Measurements from ENCODE around the gene BOK. TPM values are rescaled to one million over a fixed set of nuclear protein-coding genes. Genes with fewer than 3 reads are reported as not detected.

BOK gene
- total RNA-seq, 1 experiment from 2014 or later, result 33.9 TPM

DNA sequence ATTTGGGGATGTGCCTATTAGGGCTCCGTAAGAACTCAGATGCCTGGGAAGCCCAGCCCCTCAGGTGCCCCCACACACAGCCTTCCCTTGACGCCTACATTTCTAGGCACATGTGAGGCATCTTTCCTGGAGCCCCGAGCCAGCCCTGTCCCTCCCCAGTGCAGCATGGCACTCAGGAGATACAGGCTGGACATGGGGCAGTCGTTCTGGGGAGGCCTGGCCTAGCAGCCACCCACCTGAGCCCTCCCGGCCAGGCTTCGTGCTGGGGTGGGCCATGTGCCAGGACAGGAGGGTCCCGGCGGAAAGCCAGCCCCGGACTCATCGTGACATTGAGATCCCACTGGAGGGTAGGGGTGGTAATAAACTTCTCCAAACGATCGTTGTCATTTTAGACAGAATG is 15.2 kb downstream of the BOK start:
- no peak overlapping the region for H3K56ac ChIP-seq (ENCODE audit: insufficient read length, low read depth, low read length)
- WGBS (ENCODE audit: extremely low coverage, insufficient read length, low lambda C conversion rate), result no CpG with 5 or more reads among the region's 12 CpGs
- H2BK12ac ChIP-seq (ENCODE audit: insufficient read length, low read depth, low read length), result no peak overlapping the region
- no peak overlapping the region for H3K9ac ChIP-seq (ENCODE audit: extremely low read depth, insufficient read length, low read length)
- Mint-ChIP-seq H3K4me3 (no peak overlapping the region), H3K27ac (no peak overlapping the region; a peak in 1 of 7 replicates), H3K9me3 (peaks cover 0 to 7% of the 10 kb centered on the region in 2 experiments; a peak in 1 of 5 replicates), H3K4me1 (peaks cover 14 to 24% of the 10 kb centered on the region in 2 experiments), H3K36me3 (ENCODE audit: insufficient read depth in 1 of 3, low read depth in 3 of 3) (peaks cover 16 to 26% (median 19%) of the 10 kb centered on the region in 3 experiments), H3K27me3 (ENCODE audit: low read depth) (no peaks in the 10 kb centered on the region; the same call in 1 of the 2 replicates)
- H4K20me1 ChIP-seq (ENCODE audit: control insufficient read depth, insufficient read depth, insufficient read length), result peaks cover 3% of the 10 kb centered on the region
- H2BK120ac ChIP-seq (ENCODE audit: low read depth, low read length, poor library complexity, severe bottlenecking), result no peak overlapping the region
- no peak overlapping the region for H3K23ac ChIP-seq (ENCODE audit: insufficient read length, low read depth, low read length)
- no peak overlapping the region for H3K18ac ChIP-seq (ENCODE audit: insufficient read length, low read depth, low read length)
- H4K91ac ChIP-seq (ENCODE audit: insufficient read length, low read depth, low read length), result no peak overlapping the region
- no peaks in the 10 kb centered on the region for H3K79me2 ChIP-seq (ENCODE audit: insufficient read depth, low read length)
- no peaks in the 10 kb centered on the region for H3K4me1 ChIP-seq (ENCODE audit: insufficient read depth, low read length)
- no peak overlapping the region for H3K4ac ChIP-seq (ENCODE audit: low read depth, low read length)
- no peak overlapping the region for H2BK20ac ChIP-seq (ENCODE audit: low read depth, low read length, poor library complexity, severe bottlenecking)
- H3K4me2 ChIP-seq (ENCODE audit: insufficient read depth, insufficient read length, low read length), result no peak overlapping the region
- H2BK5ac ChIP-seq (ENCODE audit: insufficient read length, low read length), result no peak overlapping the region
- no peak overlapping the region for H2AK5ac ChIP-seq (ENCODE audit: insufficient read length, low read length)
- no peak overlapping the region for H2BK15ac ChIP-seq (ENCODE audit: low read depth, low read length)
- no peak overlapping the region for H4K8ac ChIP-seq (replicated peaks; ENCODE audit: insufficient read length, low read depth, low read length)
- no peaks in the 10 kb centered on the region for H3K27me3 ChIP-seq (ENCODE audit: insufficient read depth, low read length)
- no peak overlapping the region for H3K14ac ChIP-seq (ENCODE audit: insufficient read depth, low read length)
- TF ChIP-seq, protein P1, sequence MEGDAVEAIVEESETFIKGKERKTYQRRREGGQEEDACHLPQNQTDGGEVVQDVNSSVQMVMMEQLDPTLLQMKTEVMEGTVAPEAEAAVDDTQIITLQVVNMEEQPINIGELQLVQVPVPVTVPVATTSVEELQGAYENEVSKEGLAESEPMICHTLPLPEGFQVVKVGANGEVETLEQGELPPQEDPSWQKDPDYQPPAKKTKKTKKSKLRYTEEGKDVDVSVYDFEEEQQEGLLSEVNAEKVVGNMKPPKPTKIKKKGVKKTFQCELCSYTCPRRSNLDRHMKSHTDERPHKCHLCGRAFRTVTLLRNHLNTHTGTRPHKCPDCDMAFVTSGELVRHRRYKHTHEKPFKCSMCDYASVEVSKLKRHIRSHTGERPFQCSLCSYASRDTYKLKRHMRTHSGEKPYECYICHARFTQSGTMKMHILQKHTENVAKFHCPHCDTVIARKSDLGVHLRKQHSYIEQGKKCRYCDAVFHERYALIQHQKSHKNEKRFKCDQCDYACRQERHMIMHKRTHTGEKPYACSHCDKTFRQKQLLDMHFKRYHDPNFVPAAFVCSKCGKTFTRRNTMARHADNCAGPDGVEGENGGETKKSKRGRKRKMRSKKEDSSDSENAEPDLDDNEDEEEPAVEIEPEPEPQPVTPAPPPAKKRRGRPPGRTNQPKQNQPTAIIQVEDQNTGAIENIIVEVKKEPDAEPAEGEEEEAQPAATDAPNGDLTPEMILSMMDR (conservative IDR thresholded peaks at IDR 0.05), result no peak
- H3K79me1 ChIP-seq (ENCODE audit: insufficient read depth, low read depth, low read length, poor library complexity, severe bottlenecking), result peaks cover under 1% of the 10 kb centered on the region
- no peaks in the 10 kb centered on the region for H3K9me3 ChIP-seq (ENCODE audit: control insufficient read depth, low read depth, low read length)
- no peak overlapping the region for H2AFZ ChIP-seq (ENCODE audit: low read length)
- H3T11ph ChIP-seq (ENCODE audit: low read length), result no peak overlapping the region
- DNase-seq, result peak; percentile 20
- no peak overlapping the region for H4K5ac ChIP-seq (ENCODE audit: insufficient read length, low read depth, low read length)
- H3K23me2 ChIP-seq (ENCODE audit: insufficient read length, low read depth, low read length, poor library complexity, severe bottlenecking), result no peaks in the 10 kb centered on the region
- H3K27ac ChIP-seq (ENCODE audit: insufficient read length, low read depth, low read length), result no peak overlapping the region
